Motor neuron (in vitro differentiated cells): ENCODE data around the gene GPER1. TPM values are rescaled to one million over a fixed set of nuclear protein-coding genes. Genes with fewer than 3 reads are reported as not detected.

ENCODE experiments used
- ATAC-seq, 8 experiments: fragments of 200-7000 bp; cut with Tn5 transposase; replicated peaks in 6 of 8; 2 replicates each; pipeline ENCODE4 v1.8.0; 2021; ENCODE audit warnings: mild to moderate bottlenecking in 8 of 8, moderate library complexity in 8 of 8
- H3K27ac ChIP-seq, 2 donors: fragments of 250-450 bp; sonication (Bioruptor Pico); 2 replicates each; pipeline ENCODE4 v1.9.0; 2021; ENCODE audit warnings: antibody characterized with exemption in 2 of 2, mild to moderate bottlenecking in 2 of 2, moderate library complexity in 1 of 2
- H3K4me1 ChIP-seq, 2 donors: fragments of 250-450 bp; sonication (Bioruptor Pico); replicated peaks in 1 of 2; 2 replicates each; pipeline ENCODE4 v1.6.1; 2021; ENCODE audit warnings: antibody characterized with exemption in 2 of 2, mild to moderate bottlenecking in 2 of 2, moderate library complexity in 1 of 2
- H3K4me3 ChIP-seq, 5 donors: fragments of 250-450 bp; sonication (Bioruptor Pico); 2 replicates each; pipeline ENCODE4 v1.9.0; 2021; ENCODE audit warnings: antibody characterized with exemption in 5 of 5, mild to moderate bottlenecking in 5 of 5, moderate library complexity in 4 of 5
- WGBS, 10 experiments: fragments of 450-650 bp; shearing (Covaris generic); methylation state at CpG; one replicate each; pipeline ENCODE4 v1.0.0; 2022; 5-methylcytosine and 5-hydroxymethylcytosine counted together
- in situ Hi-C, 9 experiments: fragments of 400-800 bp; cut with MboI; loops; one replicate each; pipeline ENCODE4 v1.15.0; 2021; ENCODE audit warnings: low sequenced_read_pairs in 9 of 9, low pct_unique_long_range_greater_than_20kb in 2 of 9; ENCODE audit not compliant: unreplicated experiment in 9 of 9
- total RNA-seq, 8 experiments: library from RNA; unstranded; fragments of 300-600 nt; gene quantifications; 2 replicates each; pipeline versions ENCODE4 v1.2.3 to v1.2.4, GENCODE V29; 2022

GPER1 gene
- total RNA-seq, 8 experiments from 2014 or later, result 0.43 to 3.6 (median 1.1) TPM

GRCh38 chr7:1098243-1099153, 10.6 kb downstream of the GPER1 start:
- peaks cover 42 to 51% of the 10 kb centered on the region in 2 donors for H3K4me1 ChIP-seq
- H3K4me3 ChIP-seq, result no peak overlapping the region
- in situ Hi-C loops, result no loop called here
- ATAC-seq, result no peak
- H3K27ac ChIP-seq, result no peak overlapping the region
- WGBS, 10 experiments, result 94 to 100% (median 100%) methylated on average over 3 to 13 of the region's 43 CpGs; no CpG with 5 or more reads in 2 of the 10 experiments

- WGBS, 10 experiments, result 88 to 100% (median 97%) methylated on average over 1 to 6 of the region's 26 CpGs; no CpG with 5 or more reads in 4 of the 10 experiments
- Histone ChIP-seq H3K27ac (no peak overlapping the region), H3K4me3 (no peak overlapping the region), H3K4me1 (peaks cover 47 to 49% of the 10 kb centered on the region in 2 donors)
- in situ Hi-C loops, result no loop called here
- no peak for ATAC-seq
Measured at GRCh38 chr7:1099154-1099542, 11.2 kb downstream of the GPER1 start.

GRCh38 chr7:1099637-1100036, 11.7 kb downstream of the GPER1 start:
- H3K4me3 ChIP-seq, result no peak overlapping the region
- ATAC-seq, result no peak
- no peak overlapping the region for H3K27ac ChIP-seq
- H3K4me1 ChIP-seq, result peaks cover 47 to 54% of the 10 kb centered on the region in 2 donors
- WGBS, 10 experiments, result 86 to 100% (median 100%) methylated on average over 1 to 8 of the region's 16 CpGs; no CpG with 5 or more reads in 2 of the 10 experiments
- in situ Hi-C loops, result no loop called here

GRCh38 chr7:1100386-1100785, 12.5 kb downstream of the GPER1 start:
- in situ Hi-C loops, result no loop called here
- H3K4me3 ChIP-seq, result no peak overlapping the region
- whole genome bisulfite sequencing, 10 experiments, result 80 to 100% (median 100%) methylated on average over 1 of the region's 14 CpGs; no CpG with 5 or more reads in 7 of the 10 experiments
- H3K27ac ChIP-seq, result peak overlapping the region in 1 of 2 donors; percentile 73
- ATAC-seq, result peak in 4 of 8 experiments; percentile 24 to 51 (median 33)
- H3K4me1 ChIP-seq, result peaks cover 47 to 56% of the 10 kb centered on the region in 2 donors

- WGBS, 10 experiments, result 50 to 96% (median 65%) methylated on average over 2 to 7 of the region's 34 CpGs; no CpG with 5 or more reads in 5 of the 10 experiments
- peaks cover 46 to 52% of the 10 kb centered on the region in 2 donors for H3K4me1 ChIP-seq
- in situ Hi-C loops, result no loop called here
- no peak overlapping the region for H3K4me3 ChIP-seq
- peak in 5 of 8 experiments; percentile 65 to 74 (median 70) for ATAC-seq
- H3K27ac ChIP-seq, result peak overlapping the region; percentile 3 to 73
Measured at GRCh38 chr7:1100834-1101562, 13.1 kb downstream of the GPER1 start.

GRCh38 chr7:1101563-1102431, 13.9 kb downstream of the GPER1 start:
- H3K4me3 ChIP-seq, result no peak overlapping the region
- H3K27ac ChIP-seq, result peak overlapping the region; percentile 3 to 73
- in situ Hi-C loops, result no loop called here
- WGBS, 10 experiments, result 78 to 100% (median 90%) methylated on average over 2 to 15 of the region's 47 CpGs; no CpG with 5 or more reads in 2 of the 10 experiments
- peaks cover 38 to 44% of the 10 kb centered on the region in 2 donors for H3K4me1 ChIP-seq
- peak in 2 of 8 experiments; percentile 2 to 4 for ATAC-seq

- ATAC-seq, result no peak
- peaks cover 33 to 38% of the 10 kb centered on the region in 2 donors for H3K4me1 ChIP-seq
- 50 to 100% (median 88%) methylated on average over 1 to 13 of the region's 34 CpGs; no CpG with 5 or more reads in 2 of the 10 experiments for WGBS, 10 experiments
- in situ Hi-C loops, result no loop called here
- H3K4me3 ChIP-seq, result no peak overlapping the region
- H3K27ac ChIP-seq, result no peak overlapping the region
Measured at GRCh38 chr7:1103009-1103788, 15.3 kb downstream of the GPER1 start.

- peak in 2 of 8 experiments; percentile 5 to 8 for ATAC-seq
- Histone ChIP-seq H3K4me1 (peaks cover 33 to 38% of the 10 kb centered on the region in 2 donors), H3K4me3 (no peak overlapping the region), H3K27ac (peak overlapping the region; percentile 19 to 30)
- WGBS, 10 experiments, result 90 to 100% (median 100%) methylated on average over 1 to 7 of the region's 21 CpGs; no CpG with 5 or more reads in 5 of the 10 experiments
- in situ Hi-C loops, result no loop called here
Measured at GRCh38 chr7:1103789-1104515, 16.0 kb downstream of the GPER1 start.

- no peak overlapping the region for H3K27ac ChIP-seq
Measured at GRCh38 chr7:1104516-1105179, 16.7 kb downstream of the GPER1 start.

GRCh38 chr7:1105189-1105588, 17.3 kb downstream of the GPER1 start:
- H3K4me1 ChIP-seq, result peaks cover 30 to 36% of the 10 kb centered on the region in 2 donors
- in situ Hi-C loops, result no loop called here
- H3K27ac ChIP-seq, result no peak overlapping the region
- 19 to 100% (median 67%) methylated on average over 1 to 5 of the region's 11 CpGs; no CpG with 5 or more reads in 1 of the 10 experiments for WGBS, 10 experiments
- no peak overlapping the region for H3K4me3 ChIP-seq
- ATAC-seq, result no peak

More at GRCh38 chr7:1104516-1105179, 16.7 kb downstream of the GPER1 start:
- Histone ChIP-seq H3K4me3 (no peak overlapping the region), H3K4me1 (peaks cover 33 to 38% of the 10 kb centered on the region in 2 donors)
- in situ Hi-C loops, result no loop called here
- WGBS, 10 experiments, result 88 to 100% (median 95%) methylated on average over 2 to 9 of the region's 13 CpGs
- ATAC-seq, result peak in 1 of 8 experiments; percentile 43
